ENCODE measurements around the gene DNASE2B. TPM values are rescaled to one million over a fixed set of nuclear protein-coding genes. Genes with fewer than 3 reads are reported as not detected.
"Not testable (repeated sequence)": the region's sequence is repeated elsewhere in the genome, so short reads cannot be mapped to it uniquely, and the experiment has no call there.

Gene DNASE2B
- polyA plus RNA-seq, 3 donors from 2014 or later = not detected

GRCh38 chr1:84434081-84434769 lies 35.9 kb downstream of the DNASE2B start:
- Mint-ChIP-seq H3K4me1 (no peaks in the 10 kb centered on the region), H3K27ac (peak overlapping the region in 3 of 6 donors; percentile 79 to 87 (median 82)), H3K4me3 (peak overlapping the region; percentile 74 to 82 (median 77)), H3K9me3 (peaks cover 0 to 2% (median 0%) of the 10 kb centered on the region in 6 donors), H3K27me3 (ENCODE audit: low read depth in 3 of 3) (peaks cover 0 to 4% (median 0%) of the 10 kb centered on the region in 3 donors), H3K36me3 (no peaks in the 10 kb centered on the region)
- DNase-seq = no peak

- Mint-ChIP-seq H3K4me1 (no peaks in the 10 kb centered on the region), H3K36me3 (no peaks in the 10 kb centered on the region), H3K4me3 (no peak overlapping the region), H3K27me3 (ENCODE audit: low read depth in 3 of 3) (peaks cover 0 to 4% (median 0%) of the 10 kb centered on the region in 3 donors), H3K27ac (no peak overlapping the region), H3K9me3 (no peaks in the 10 kb centered on the region)
- peak; percentile 32 to 37 (median 36) for DNase-seq
Observed at GRCh38 chr1:84434801-84435549, 36.7 kb downstream of the DNASE2B start.

- no peak overlapping the region for H3K27ac Mint-ChIP-seq
- H3K36me3 Mint-ChIP-seq = no peaks in the 10 kb centered on the region
- peaks cover 1 to 3% of the 10 kb centered on the region in 2 donors for H3K4me1 Mint-ChIP-seq
- H3K4me3 Mint-ChIP-seq = no peak overlapping the region
- peak; percentile 20 to 30 (median 22) for DNase-seq
- peaks cover 0 to 4% (median 0%) of the 10 kb centered on the region in 3 donors for H3K27me3 Mint-ChIP-seq (ENCODE audit: low read depth in 3 of 3)
- H3K9me3 Mint-ChIP-seq = no peaks in the 10 kb centered on the region
Observed at GRCh38 chr1:84436876-84437655, 38.8 kb downstream of the DNASE2B start.

GRCh38 chr1:84442256-84442655 lies 44.0 kb downstream of the DNASE2B start:
- peak; percentile 72 to 77 (median 72) for DNase-seq
- H3K4me1 Mint-ChIP-seq = peaks cover 13 to 16% of the 10 kb centered on the region in 2 donors
- peak overlapping the region in 4 of 6 donors; percentile 32 to 57 (median 48) for H3K27ac Mint-ChIP-seq
- H3K36me3 Mint-ChIP-seq = peaks cover 0 to 4% (median 0%) of the 10 kb centered on the region in 3 donors
- H3K27me3 Mint-ChIP-seq (ENCODE audit: low read depth in 3 of 3) = peaks cover 2 to 8% (median 4%) of the 10 kb centered on the region in 3 donors
- H3K9me3 Mint-ChIP-seq = peaks cover 0 to 3% (median 0%) of the 10 kb centered on the region in 6 donors
- peak overlapping the region; percentile 26 to 71 (median 53) for H3K4me3 Mint-ChIP-seq

GRCh38 chr1:84442747-84443646 lies 44.7 kb downstream of the DNASE2B start:
- H3K4me3 Mint-ChIP-seq = peak overlapping the region in 4 of 5 donors; percentile 4 to 71 (median 40)
- peaks cover 13 to 16% of the 10 kb centered on the region in 2 donors for H3K4me1 Mint-ChIP-seq
- not testable (repeated sequence) for DNase-seq; H3K9me3 Mint-ChIP-seq; H3K36me3 Mint-ChIP-seq; H3K27me3 Mint-ChIP-seq (ENCODE audit: low read depth in 3 of 3)
- H3K27ac Mint-ChIP-seq = peak overlapping the region in 3 of 6 donors; percentile 46 to 57 (median 51)

GRCh38 chr1:84448704-84449103 lies 50.4 kb downstream of the DNASE2B start:
- H3K27ac Mint-ChIP-seq, H3K4me3 Mint-ChIP-seq, H3K4me1 Mint-ChIP-seq, H3K9me3 Mint-ChIP-seq, H3K36me3 Mint-ChIP-seq, DNase-seq: not testable (repeated sequence)
- peaks cover 7 to 18% (median 14%) of the 10 kb centered on the region in 3 donors for H3K27me3 Mint-ChIP-seq (ENCODE audit: low read depth in 3 of 3)

GRCh38 chr1:84450910-84451309 lies 52.6 kb downstream of the DNASE2B start:
- Mint-ChIP-seq H3K27me3 (ENCODE audit: low read depth in 3 of 3) (peaks cover 9 to 28% (median 9%) of the 10 kb centered on the region in 3 donors), H3K27ac (no peak overlapping the region)

GRCh38 chr1:84452436-84452835 lies 54.2 kb downstream of the DNASE2B start:
- no peak for DNase-seq
- H3K4me3 Mint-ChIP-seq = no peak overlapping the region
- no peaks in the 10 kb centered on the region for H3K4me1 Mint-ChIP-seq
- no peak overlapping the region for H3K27ac Mint-ChIP-seq
- H3K9me3 Mint-ChIP-seq = no peaks in the 10 kb centered on the region
- H3K27me3 Mint-ChIP-seq (ENCODE audit: low read depth in 3 of 3) = peaks cover 8 to 24% (median 11%) of the 10 kb centered on the region in 3 donors
- peaks cover 0 to 4% (median 0%) of the 10 kb centered on the region in 3 donors for H3K36me3 Mint-ChIP-seq

More at GRCh38 chr1:84450910-84451309, 52.6 kb downstream of the DNASE2B start:
- peaks cover 0 to 6% (median 0%) of the 10 kb centered on the region in 3 donors for H3K36me3 Mint-ChIP-seq
- no peak for DNase-seq
- no peaks in the 10 kb centered on the region for H3K4me1 Mint-ChIP-seq
- peaks cover 0 to under 1% (median 0%) of the 10 kb centered on the region in 6 donors for H3K9me3 Mint-ChIP-seq
- H3K4me3 Mint-ChIP-seq = no peak overlapping the region

GRCh38 chr1:84462118-84462517 lies 63.8 kb downstream of the DNASE2B start:
- H3K9me3 Mint-ChIP-seq = no peaks in the 10 kb centered on the region
- no peaks in the 10 kb centered on the region for H3K4me1 Mint-ChIP-seq
- H3K36me3 Mint-ChIP-seq = no peaks in the 10 kb centered on the region
- no peak overlapping the region for H3K27ac Mint-ChIP-seq
- H3K4me3 Mint-ChIP-seq = no peak overlapping the region
- H3K27me3 Mint-ChIP-seq (ENCODE audit: low read depth in 3 of 3) = peaks cover 5 to 18% (median 7%) of the 10 kb centered on the region in 3 donors
- no peak for DNase-seq

Other genes with a start within 250 kb of the DNASE2B start
- gene SAMD13, start 96.8 kb upstream of the DNASE2B start, polyA plus RNA-seq = 1 to 10 TPM in 1 of 3 donors, not detected in 2; 1.2 TPM
- gene RPF1, start 80.8 kb downstream of the DNASE2B start, polyA plus RNA-seq = 10 to 100 TPM; 50.7 to 88.5 (median 54.9) TPM
- gene SPATA1, start 107.9 kb downstream of the DNASE2B start, polyA plus RNA-seq = under 1 TPM in 1 of 3 donors, not detected in 2; 0.21 TPM
- 100 to 1,000 TPM; 245 to 324 (median 279) TPM for gene GNG5, start 108.1 kb downstream of the DNASE2B start, polyA plus RNA-seq
- gene CTBS, start 176.0 kb downstream of the DNASE2B start, polyA plus RNA-seq = 10 to 100 TPM; 18.7 to 25.5 (median 20.2) TPM